ENCODE results near the gene SCAMP3. TPM values are rescaled to one million over a fixed set of nuclear protein-coding genes. Genes with fewer than 3 reads are reported as not detected.
A peak's percentile ranks its signal among the peaks of the same experiment; 100 is the strongest.
"Not testable (repeated sequence)": the region's sequence is repeated elsewhere in the genome, so short reads cannot be mapped to it uniquely, and the experiment has no call there.

SCAMP3 gene
- polyA plus RNA-seq, 1 donor (not counting 4 experiments of a cell fraction or from before 2014, with no cell fraction given): 72.1 TPM

DNA sequence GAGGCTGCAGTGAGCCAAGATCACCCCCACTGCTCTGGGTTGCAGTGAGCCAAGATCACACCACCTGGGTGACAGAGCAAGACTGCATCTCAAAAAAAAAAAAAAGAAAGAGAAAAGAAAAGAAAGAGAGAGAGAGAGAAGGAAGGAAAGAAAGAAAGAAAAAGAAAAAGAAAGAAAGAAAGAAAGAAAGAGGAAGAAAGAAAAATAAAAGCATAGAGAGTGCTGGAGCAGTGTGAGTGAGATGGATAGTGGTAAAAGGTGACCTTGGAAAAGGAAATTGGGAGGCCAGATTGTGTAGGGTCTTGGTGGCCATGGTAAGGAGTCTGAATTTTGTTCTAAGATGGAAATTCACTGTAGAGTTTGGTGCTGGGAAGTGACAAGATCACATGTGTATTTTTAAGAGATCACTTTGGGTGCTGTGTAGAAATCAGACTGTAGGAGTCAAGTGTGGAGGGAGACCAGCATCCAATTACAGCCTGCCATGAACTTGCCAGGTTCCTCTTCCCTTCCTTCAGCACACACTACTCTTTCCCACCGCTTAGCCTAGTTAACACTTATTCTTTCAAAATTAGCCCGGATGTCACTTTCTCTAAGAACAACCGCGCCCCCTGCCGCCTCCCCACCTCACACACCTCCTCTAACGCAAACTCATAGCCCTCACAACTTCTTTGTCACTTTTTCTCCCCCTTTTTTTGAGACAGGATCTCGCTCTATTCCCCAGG is 35.8 kb downstream of the SCAMP3 start:
- FAIRE-seq: no peak
- peak overlapping the region; percentile 87 for H3K4me2 ChIP-seq (ENCODE audit: control insufficient read depth, extremely low read depth, insufficient read depth, low read depth, low read length)
- peaks cover 13% of the 10 kb centered on the region for H3K79me2 ChIP-seq (ENCODE audit: control insufficient read depth, insufficient read depth, low read length)
- no peak for DNase-seq (ENCODE audit: low read depth, low spot score)
- H3K9ac ChIP-seq (ENCODE audit: control insufficient read depth, extremely low read depth, insufficient read depth, low read length): peak overlapping the region; percentile 90
- H2AFZ ChIP-seq (ENCODE audit: control insufficient read depth, low read length): peak overlapping the region; percentile 71
- peak overlapping the region; percentile 55 to 94 (median 94) for H3K4me3 ChIP-seq (ENCODE audit: control insufficient read depth in 2 of 3, extremely low read depth in 1 of 3, insufficient read depth in 2 of 3, low read depth in 1 of 3, low read length in 3 of 3)
- H4K20me1 ChIP-seq (ENCODE audit: control insufficient read depth, extremely low read depth, insufficient read depth, low read length): no peaks in the 10 kb centered on the region
- H3K4me1 ChIP-seq (ENCODE audit: control insufficient read depth, extremely low read depth, insufficient read depth, low read length): peaks cover 37% of the 10 kb centered on the region
- no peak for TF ChIP-seq EZH2 (IDR thresholded peaks at IDR 0.05; ENCODE audit: low read length)
- TF ChIP-seq, protein P1, sequence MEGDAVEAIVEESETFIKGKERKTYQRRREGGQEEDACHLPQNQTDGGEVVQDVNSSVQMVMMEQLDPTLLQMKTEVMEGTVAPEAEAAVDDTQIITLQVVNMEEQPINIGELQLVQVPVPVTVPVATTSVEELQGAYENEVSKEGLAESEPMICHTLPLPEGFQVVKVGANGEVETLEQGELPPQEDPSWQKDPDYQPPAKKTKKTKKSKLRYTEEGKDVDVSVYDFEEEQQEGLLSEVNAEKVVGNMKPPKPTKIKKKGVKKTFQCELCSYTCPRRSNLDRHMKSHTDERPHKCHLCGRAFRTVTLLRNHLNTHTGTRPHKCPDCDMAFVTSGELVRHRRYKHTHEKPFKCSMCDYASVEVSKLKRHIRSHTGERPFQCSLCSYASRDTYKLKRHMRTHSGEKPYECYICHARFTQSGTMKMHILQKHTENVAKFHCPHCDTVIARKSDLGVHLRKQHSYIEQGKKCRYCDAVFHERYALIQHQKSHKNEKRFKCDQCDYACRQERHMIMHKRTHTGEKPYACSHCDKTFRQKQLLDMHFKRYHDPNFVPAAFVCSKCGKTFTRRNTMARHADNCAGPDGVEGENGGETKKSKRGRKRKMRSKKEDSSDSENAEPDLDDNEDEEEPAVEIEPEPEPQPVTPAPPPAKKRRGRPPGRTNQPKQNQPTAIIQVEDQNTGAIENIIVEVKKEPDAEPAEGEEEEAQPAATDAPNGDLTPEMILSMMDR (optimal IDR thresholded peaks at IDR 0.05 in 1 of 3, IDR thresholded peaks at IDR 0.05 in 1 of 3, conservative IDR thresholded peaks at IDR 0.05 in 1 of 3; ENCODE audit: extremely low read depth in 1 of 3, insufficient read depth in 2 of 3, low read length in 3 of 3): peak; percentile 50 to 74 (median 54)
- peak overlapping the region; percentile 87 for H3K27ac ChIP-seq (ENCODE audit: control insufficient read depth, insufficient read depth, low read length)
- H3K9me1 ChIP-seq (ENCODE audit: control insufficient read depth, extremely low read depth, insufficient read depth, low read length): peaks cover 3% of the 10 kb centered on the region
- no peaks in the 10 kb centered on the region for H3K9me3 ChIP-seq (ENCODE audit: control insufficient read depth, low read depth, low read length)
- H3K36me3 ChIP-seq (ENCODE audit: control insufficient read depth in 2 of 2, extremely low read depth in 1 of 2, insufficient read depth in 2 of 2, low read length in 2 of 2): no peaks in the 10 kb centered on the region
- no peaks in the 10 kb centered on the region for H3K27me3 ChIP-seq (ENCODE audit: control insufficient read depth, extremely low read depth, insufficient read depth, low read length)
- dilution Hi-C loops (cut with MboI; ENCODE audit: extremely low pct_ligation_motif_present, low sequenced_read_pairs): no loop called here

DNA sequence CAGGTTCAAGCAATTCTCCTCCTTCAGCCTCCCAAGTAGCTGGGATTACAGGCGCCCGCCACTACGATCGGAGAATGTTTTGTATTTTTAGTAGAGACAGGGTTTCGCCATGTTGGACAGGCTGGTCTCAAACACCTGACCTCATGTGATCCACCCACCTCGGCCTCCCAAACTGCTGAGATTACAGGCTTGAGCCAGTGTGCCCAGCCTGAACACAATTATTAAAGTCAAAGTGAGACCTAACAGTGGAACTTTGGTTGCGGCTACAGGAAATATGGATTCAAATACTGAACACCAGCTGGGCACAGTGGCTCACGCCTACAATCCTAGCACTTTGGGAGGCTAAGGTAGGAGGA is 36.8 kb downstream of the SCAMP3 start:
- H3K27me3 ChIP-seq (ENCODE audit: control insufficient read depth, extremely low read depth, insufficient read depth, low read length); H4K20me1 ChIP-seq (ENCODE audit: control insufficient read depth, extremely low read depth, insufficient read depth, low read length); H3K9me3 ChIP-seq (ENCODE audit: control insufficient read depth, low read depth, low read length); H3K4me3 ChIP-seq (ENCODE audit: control insufficient read depth in 2 of 3, extremely low read depth in 1 of 3, insufficient read depth in 2 of 3, low read depth in 1 of 3, low read length in 3 of 3); FAIRE-seq; H3K9me1 ChIP-seq (ENCODE audit: control insufficient read depth, extremely low read depth, insufficient read depth, low read length); H3K36me3 ChIP-seq (ENCODE audit: control insufficient read depth in 2 of 2, extremely low read depth in 1 of 2, insufficient read depth in 2 of 2, low read length in 2 of 2); H2AFZ ChIP-seq (ENCODE audit: control insufficient read depth, low read length); H3K9ac ChIP-seq (ENCODE audit: control insufficient read depth, extremely low read depth, insufficient read depth, low read length); dilution Hi-C loops (cut with MboI; ENCODE audit: extremely low pct_ligation_motif_present, low sequenced_read_pairs); DNase-seq (ENCODE audit: low read depth, low spot score): not testable (repeated sequence)
- H3K4me1 ChIP-seq (ENCODE audit: control insufficient read depth, extremely low read depth, insufficient read depth, low read length): peaks cover 37% of the 10 kb centered on the region
- H3K4me2 ChIP-seq (ENCODE audit: control insufficient read depth, extremely low read depth, insufficient read depth, low read depth, low read length): peak overlapping the region; percentile 19
- H3K79me2 ChIP-seq (ENCODE audit: control insufficient read depth, insufficient read depth, low read length): peaks cover 13% of the 10 kb centered on the region
- peak overlapping the region; percentile 28 for H3K27ac ChIP-seq (ENCODE audit: control insufficient read depth, insufficient read depth, low read length)

DNA sequence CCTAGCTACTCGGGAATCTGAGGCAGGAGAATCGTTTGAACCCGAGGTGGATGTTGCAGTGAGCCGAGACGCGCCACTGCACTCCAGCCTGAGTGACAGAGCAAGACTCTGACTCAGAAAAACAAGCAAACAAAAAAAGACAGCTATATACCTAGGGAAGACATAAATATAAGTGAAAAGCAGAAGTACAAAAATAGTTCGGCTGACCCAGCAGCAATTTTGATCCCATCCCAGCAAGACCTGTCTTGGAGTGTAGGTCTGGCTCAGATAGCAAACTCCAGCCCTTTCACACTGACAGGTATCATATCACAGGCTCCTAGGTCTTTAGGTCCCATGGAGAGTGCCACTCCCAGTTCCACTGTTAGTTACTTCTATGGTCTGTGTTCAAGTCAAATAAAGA is 39.1 kb downstream of the SCAMP3 start:
- Histone ChIP-seq H4K20me1 (ENCODE audit: control insufficient read depth, extremely low read depth, insufficient read depth, low read length) (no peaks in the 10 kb centered on the region), H3K79me2 (ENCODE audit: control insufficient read depth, insufficient read depth, low read length) (peaks cover 13% of the 10 kb centered on the region), H3K27ac (ENCODE audit: control insufficient read depth, insufficient read depth, low read length) (no peak overlapping the region), H3K36me3 (ENCODE audit: control insufficient read depth in 2 of 2, extremely low read depth in 1 of 2, insufficient read depth in 2 of 2, low read length in 2 of 2) (no peaks in the 10 kb centered on the region), H3K4me1 (ENCODE audit: control insufficient read depth, extremely low read depth, insufficient read depth, low read length) (peaks cover 42% of the 10 kb centered on the region), H3K9me1 (ENCODE audit: control insufficient read depth, extremely low read depth, insufficient read depth, low read length) (no peaks in the 10 kb centered on the region), H3K9me3 (ENCODE audit: control insufficient read depth, low read depth, low read length) (no peaks in the 10 kb centered on the region), H3K4me3 (ENCODE audit: control insufficient read depth in 2 of 3, extremely low read depth in 1 of 3, insufficient read depth in 2 of 3, low read depth in 1 of 3, low read length in 3 of 3) (no peak overlapping the region), H3K27me3 (ENCODE audit: control insufficient read depth, extremely low read depth, insufficient read depth, low read length) (no peaks in the 10 kb centered on the region), H3K9ac (ENCODE audit: control insufficient read depth, extremely low read depth, insufficient read depth, low read length) (no peak overlapping the region), H3K4me2 (ENCODE audit: control insufficient read depth, extremely low read depth, insufficient read depth, low read depth, low read length) (no peak overlapping the region), H2AFZ (ENCODE audit: control insufficient read depth, low read length) (no peak overlapping the region)
- FAIRE-seq (no peak), DNase-seq (ENCODE audit: low read depth, low spot score) (no peak)
- dilution Hi-C loops (cut with MboI; ENCODE audit: extremely low pct_ligation_motif_present, low sequenced_read_pairs): no loop called here
- TF ChIP-seq, protein P1 (optimal IDR thresholded peaks at IDR 0.05 in 1 of 3, IDR thresholded peaks at IDR 0.05 in 1 of 3, conservative IDR thresholded peaks at IDR 0.05 in 1 of 3; ENCODE audit: extremely low read depth in 1 of 3, insufficient read depth in 2 of 3, low read length in 3 of 3): no peak
- no peak for TF ChIP-seq EZH2 (IDR thresholded peaks at IDR 0.05; ENCODE audit: low read length)

Measured in keratinocyte (primary cell).